ENCODE results near the gene AFF3.

- TF ChIP-seq CTCF (conservative IDR thresholded peaks at IDR 0.05; ENCODE audit: low read depth, low read length) (no peak), ELK1 (IDR thresholded peaks at IDR 0.05; ENCODE audit: borderline replicate concordance, low read depth, low read length) (no peak), RFX5 (IDR thresholded peaks at IDR 0.05; ENCODE audit: low read depth, low read length) (no peak), FOS (IDR thresholded peaks at IDR 0.05; ENCODE audit: low read depth, low read length) (no peak), MAZ (IDR thresholded peaks at IDR 0.05; ENCODE audit: borderline replicate concordance, low read depth, low read length) (no peak), USF2 (IDR thresholded peaks at IDR 0.05; ENCODE audit: low read depth, low read length) (no peak), BHLHE40 (IDR thresholded peaks at IDR 0.05; ENCODE audit: low read depth, low read length) (no peak), CEBPB (IDR thresholded peaks at IDR 0.05; ENCODE audit: low read depth, low read length) (no peak), POLR2A (IDR thresholded peaks at IDR 0.05; ENCODE audit: low read depth, low read length) (no peak), SMC3 (IDR thresholded peaks at IDR 0.05; ENCODE audit: low read depth, low read length) (no peak), RCOR1 (IDR thresholded peaks at IDR 0.05; ENCODE audit: insufficient replicate concordance, low read length) (no peak)
Observed at GRCh38 chr2:100176925-100177324, 34.5 kb upstream of the AFF3 start.

Measured in IMR-90 (cell line).